Fibroblast of lung (primary cell): ENCODE results near the gene GPR142.

Experiments used
- EZH2 ChIP-seq: IDR thresholded peaks from 2 replicates; pipeline ENCODE4 v1.5.1; 2012; ENCODE audit warnings: low read length, control low read depth, mild to moderate bottlenecking; ENCODE audit errors: missing control alignments
- TF ChIP-seq, protein P1 (sequence below), 2 donors: IDR thresholded peaks in 1 of 2; conservative IDR thresholded peaks in 1 of 2; 1 replicate in 1 of 2; 2 replicates in 1 of 2; pipeline ENCODE4 v1.5.1; 2011 to 2012; ENCODE audit warnings: low read length in 2 of 2, control low read depth in 1 of 2, inconsistent platforms in 1 of 2, low read depth in 1 of 2, mild to moderate bottlenecking in 1 of 2

DNA sequence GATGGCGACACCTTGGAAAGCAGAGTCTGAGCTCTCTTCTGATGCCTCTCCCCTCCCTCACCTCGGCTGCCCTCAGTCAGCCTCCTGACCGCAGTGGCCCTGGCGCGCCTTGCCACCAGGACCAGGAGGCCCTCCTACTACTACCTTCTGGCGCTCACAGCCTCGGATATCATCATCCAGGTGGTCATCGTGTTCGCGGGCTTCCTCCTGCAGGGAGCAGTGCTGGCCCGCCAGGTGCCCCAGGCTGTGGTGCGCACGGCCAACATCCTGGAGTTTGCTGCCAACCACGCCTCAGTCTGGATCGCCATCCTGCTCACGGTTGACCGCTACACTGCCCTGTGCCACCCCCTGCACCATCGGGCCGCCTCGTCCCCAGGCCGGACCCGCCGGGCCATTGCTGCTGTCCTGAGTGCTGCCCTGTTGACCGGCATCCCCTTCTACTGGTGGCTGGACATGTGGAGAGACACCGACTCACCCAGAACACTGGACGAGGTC is 4.4 kb downstream of the GPR142 start:
- TF ChIP-seq, protein P1, sequence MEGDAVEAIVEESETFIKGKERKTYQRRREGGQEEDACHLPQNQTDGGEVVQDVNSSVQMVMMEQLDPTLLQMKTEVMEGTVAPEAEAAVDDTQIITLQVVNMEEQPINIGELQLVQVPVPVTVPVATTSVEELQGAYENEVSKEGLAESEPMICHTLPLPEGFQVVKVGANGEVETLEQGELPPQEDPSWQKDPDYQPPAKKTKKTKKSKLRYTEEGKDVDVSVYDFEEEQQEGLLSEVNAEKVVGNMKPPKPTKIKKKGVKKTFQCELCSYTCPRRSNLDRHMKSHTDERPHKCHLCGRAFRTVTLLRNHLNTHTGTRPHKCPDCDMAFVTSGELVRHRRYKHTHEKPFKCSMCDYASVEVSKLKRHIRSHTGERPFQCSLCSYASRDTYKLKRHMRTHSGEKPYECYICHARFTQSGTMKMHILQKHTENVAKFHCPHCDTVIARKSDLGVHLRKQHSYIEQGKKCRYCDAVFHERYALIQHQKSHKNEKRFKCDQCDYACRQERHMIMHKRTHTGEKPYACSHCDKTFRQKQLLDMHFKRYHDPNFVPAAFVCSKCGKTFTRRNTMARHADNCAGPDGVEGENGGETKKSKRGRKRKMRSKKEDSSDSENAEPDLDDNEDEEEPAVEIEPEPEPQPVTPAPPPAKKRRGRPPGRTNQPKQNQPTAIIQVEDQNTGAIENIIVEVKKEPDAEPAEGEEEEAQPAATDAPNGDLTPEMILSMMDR (conservative IDR thresholded peaks at IDR 0.05 in 1 of 2, IDR thresholded peaks at IDR 0.05 in 1 of 2; ENCODE audit: low read depth in 1 of 2, low read length in 2 of 2), result no peak
- no peak for TF ChIP-seq EZH2
